HG02938 (cell line): ENCODE data around the gene ORC1.

ENCODE experiments used
- ATAC-seq: cut with Tn5 transposase; IDR thresholded peaks from one replicate; pipeline ENCODE4 v1.9.1; 2021; ENCODE audit warnings: mild to moderate bottlenecking, moderate library complexity; ENCODE audit not compliant: unreplicated experiment

ORC1 gene

GRCh38 chr1:52346653-52347052 lies 57.6 kb downstream of the ORC1 start:
- ATAC-seq, result no peak

DNA sequence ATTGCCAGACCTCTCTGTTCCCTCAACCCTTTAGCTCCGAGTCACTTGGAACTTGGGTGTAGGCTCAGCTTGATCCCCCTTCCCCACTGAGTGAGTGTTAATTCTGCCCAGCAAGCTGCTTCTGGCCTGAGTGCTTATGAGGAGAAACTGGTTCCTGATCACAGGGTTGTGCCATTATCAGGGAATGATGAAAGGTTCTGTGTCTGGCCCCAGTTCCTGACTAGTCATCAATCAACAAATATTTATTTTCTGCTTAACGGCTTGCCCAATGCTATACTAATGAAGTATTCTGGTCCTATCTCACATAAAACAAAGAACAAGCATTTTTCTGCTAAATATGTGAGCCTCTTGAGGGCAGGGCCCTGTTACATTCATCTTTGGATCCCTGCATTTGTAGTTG lies 59.0 kb downstream of the ORC1 start:
- ATAC-seq, result no peak

GRCh38 chr1:52343979-52344378 lies 60.2 kb downstream of the ORC1 start:
- no peak for ATAC-seq

DNA sequence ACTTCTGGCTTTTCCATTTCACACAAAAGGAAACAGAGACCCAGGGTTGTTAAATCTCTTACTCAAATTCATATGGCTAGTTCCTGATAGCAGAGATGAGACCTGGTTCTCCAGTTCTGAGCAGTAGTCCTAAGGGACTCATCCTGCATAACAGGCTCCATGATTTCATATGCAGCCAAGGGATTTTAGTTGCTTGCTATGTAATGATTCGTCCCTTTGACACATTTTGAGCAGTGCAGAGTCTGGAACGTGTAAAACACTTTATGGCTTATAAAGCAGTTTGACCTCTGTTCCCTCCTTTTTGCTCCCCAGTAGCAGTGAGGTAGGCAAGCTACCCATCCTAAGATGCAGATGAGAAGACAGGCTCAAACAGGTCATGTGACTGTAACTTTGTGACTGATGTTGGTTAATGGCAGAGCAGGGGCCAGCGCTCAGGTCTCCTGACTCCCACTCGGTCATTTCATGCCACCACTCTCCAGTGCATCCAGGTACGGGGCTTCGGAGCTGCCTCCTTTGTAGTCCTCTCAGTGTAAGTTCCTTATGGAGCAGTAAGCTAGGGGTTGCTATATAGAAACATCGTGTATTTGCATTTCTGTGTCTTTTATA lies 62.5 kb downstream of the ORC1 start:
- no peak for ATAC-seq

GRCh38 chr1:52337439-52337838 lies 66.8 kb downstream of the ORC1 start:
- ATAC-seq, result no peak

DNA sequence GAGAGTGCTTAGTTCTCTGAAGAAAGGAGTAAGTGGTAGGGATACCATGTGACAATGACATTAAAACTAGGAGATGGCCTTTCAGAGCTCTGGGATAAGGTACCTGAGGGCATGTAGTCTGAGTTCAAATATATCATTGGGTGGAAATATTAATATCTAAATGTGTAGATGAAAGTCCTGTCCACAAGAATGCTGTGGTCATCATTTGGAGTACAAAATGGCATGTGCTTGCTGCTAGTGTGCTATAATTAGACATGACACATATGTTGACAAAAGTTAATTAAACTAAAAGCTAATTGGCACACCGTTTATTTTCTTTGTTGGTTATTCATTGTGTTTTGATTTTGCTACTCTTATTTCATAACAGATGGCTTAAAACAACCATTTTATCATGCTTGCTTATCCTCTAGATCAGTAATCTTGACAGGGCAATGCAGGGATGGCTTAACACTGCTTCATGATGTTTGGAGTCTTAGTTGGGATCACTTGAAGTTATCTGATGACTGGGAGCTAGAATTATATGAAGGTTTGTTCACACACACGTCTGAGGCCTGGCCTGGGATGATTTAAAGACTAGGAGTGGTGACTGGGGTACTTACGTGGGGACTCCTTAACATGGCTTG lies 69.2 kb downstream of the ORC1 start:
- ATAC-seq, result no peak

GRCh38 chr1:52332411-52332810 lies 71.8 kb downstream of the ORC1 start:
- ATAC-seq, result no peak

GRCh38 chr1:52328615-52329014 lies 75.6 kb downstream of the ORC1 start:
- ATAC-seq, result no peak

- ATAC-seq, result no peak
Observed at GRCh38 chr1:52325786-52326185, 78.4 kb downstream of the ORC1 start.

- ATAC-seq, result no peak
Observed at GRCh38 chr1:52323731-52324130, 80.5 kb downstream of the ORC1 start.
